Activated CD8-positive, alpha-beta memory T cell treated with anti-CD3 and anti-CD28 coated beads for 36 hours (primary cell): ENCODE measurements around the gene FGR. TPM values are rescaled to one million over a fixed set of nuclear protein-coding genes. Genes with fewer than 3 reads are reported as not detected.

Experiments used
- CTCF ChIA-PET: fragments of 350-600 bp; sonication (Branson Sonifier 250); formaldehyde crosslinking; loops from one replicate; lab custom pipeline; 2021; ENCODE audit warnings: antibody characterized with exemption; lab: Charles Lee
- POLR2A ChIA-PET: fragments of 350-600 bp; sonication (Branson Sonifier 250); formaldehyde crosslinking; loops from one replicate; lab custom pipeline; 2021; ENCODE audit warnings: antibody characterized with exemption; lab: Charles Lee
- total RNA-seq, 2 experiments: library from RNA; stranded (reverse); gene quantifications; one replicate each; pipeline ENCODE4 v1.2.3, GENCODE V29; 2021

The FGR gene
- total RNA-seq, 2 experiments from 2014 or later = 0.51 to 0.63 TPM

- POLR2A ChIA-PET = interaction anchor here (1.1 kb wide), 1 partner anchor 52 kb away, joined by 3 read pairs; no protein-coding TSS in a partner anchor
- CTCF ChIA-PET = interaction anchor here (1.5 to 8.9 kb wide), 3 partner anchors 29 to 58 kb away, joined by 3 to 106 read pairs (median 62); partner anchors contain the start of gene IFI6
These were observed 23.5 kb downstream of the FGR start for GRCh38 chr1:27611450-27611849.

- POLR2A ChIA-PET = interaction anchor here (3.1 kb wide), 1 partner anchor 53 kb away, joined by 25 read pairs; no protein-coding TSS in a partner anchor
These were observed 25.3 kb downstream of the FGR start for GRCh38 chr1:27609618-27610240.

GRCh38 chr1:27609210-27609555 lies 25.8 kb downstream of the FGR start:
- POLR2A ChIA-PET = interaction anchor here (0.7 to 3.1 kb wide), 2 partner anchors 54 to 454 kb away, joined by 6 to 25 read pairs; partner anchors contain the start of gene SLC9A1

More at GRCh38 chr1:27609618-27610240, 25.3 kb downstream of the FGR start:
- CTCF ChIA-PET = interaction anchor here (0.8 to 8.9 kb wide), 8 partner anchors 8 to 60 kb away, joined by 3 to 106 read pairs (median 4); partner anchors contain the start of gene IFI6

GRCh38 chr1:27607239-27607804 lies 27.7 kb downstream of the FGR start:
- ChIA-PET CTCF (interaction anchor here (0.6 to 8.9 kb wide), 30 partner anchors 9 to 307 kb away, joined by 3 to 106 read pairs (median 4); partner anchors contain the start of genes GPR3 and IFI6), POLR2A (interaction anchor here (3.1 kb wide), 1 partner anchor 55 kb away, joined by 25 read pairs; no protein-coding TSS in a partner anchor)

More at GRCh38 chr1:27609210-27609555, 25.8 kb downstream of the FGR start:
- CTCF ChIA-PET = interaction anchor here (0.5 to 8.9 kb wide), 13 partner anchors 9 to 252 kb away, joined by 3 to 106 read pairs (median 4); partner anchors contain the start of gene IFI6

- POLR2A ChIA-PET = interaction anchor here (3.1 kb wide), 1 partner anchor 56 kb away, joined by 25 read pairs; no protein-coding TSS in a partner anchor
- CTCF ChIA-PET = interaction anchor here (0.6 to 8.9 kb wide), 32 partner anchors 8 to 307 kb away, joined by 3 to 106 read pairs (median 4); partner anchors contain the start of genes GPR3 and IFI6
These were observed 28.2 kb downstream of the FGR start for GRCh38 chr1:27606708-27607238.

- ChIA-PET CTCF (interaction anchor here (0.5 to 8.9 kb wide), 41 partner anchors 8 to 310 kb away, joined by 3 to 106 read pairs (median 4); partner anchors contain the start of genes GPR3 and IFI6), POLR2A (interaction anchor here (3.1 kb wide), 1 partner anchor 57 kb away, joined by 25 read pairs; no protein-coding TSS in a partner anchor)
These were observed 28.9 kb downstream of the FGR start for GRCh38 chr1:27605796-27606707.

GRCh38 chr1:27605300-27605766 lies 29.7 kb downstream of the FGR start:
- ChIA-PET CTCF (interaction anchor here (0.5 to 8.7 kb wide), 20 partner anchors 10 to 309 kb away, joined by 3 to 62 read pairs (median 4); partner anchors contain the start of genes GPR3 and IFI6), POLR2A (interaction anchor here (1.8 kb wide), 1 partner anchor 49 kb away, joined by 7 read pairs; no protein-coding TSS in a partner anchor)

- CTCF ChIA-PET = interaction anchor here (0.6 to 8.7 kb wide), 23 partner anchors 9 to 306 kb away, joined by 3 to 62 read pairs (median 3); partner anchors contain the start of gene IFI6
These were observed 30.2 kb downstream of the FGR start for GRCh38 chr1:27604579-27605299.

GRCh38 chr1:27603681-27604578 lies 31.1 kb downstream of the FGR start, which contains the start of gene AHDC1:
AHDC1 (minus strand) TSS chr1:27604144; CDS start chr1:27552115, 52,029 bp downstream.
- CTCF ChIA-PET = interaction anchor here (0.6 to 8.7 kb wide), 16 partner anchors 9 to 303 kb away, joined by 3 to 62 read pairs (median 4); partner anchors contain the start of gene IFI6
- POLR2A ChIA-PET = interaction anchor here (0.6 to 1.8 kb wide), 6 partner anchors 37 to 114 kb away, joined by 3 to 7 read pairs (median 3); no protein-coding TSS in a partner anchor

More at GRCh38 chr1:27604579-27605299, 30.2 kb downstream of the FGR start:
- POLR2A ChIA-PET = interaction anchor here (0.6 to 1.8 kb wide), 6 partner anchors 38 to 114 kb away, joined by 3 to 7 read pairs (median 3); no protein-coding TSS in a partner anchor

- CTCF ChIA-PET = interaction anchor here (1.1 to 8.7 kb wide), 6 partner anchors 31 to 302 kb away, joined by 3 to 62 read pairs (median 5); partner anchors contain the start of gene IFI6
- POLR2A ChIA-PET = interaction anchor here (0.6 to 1.5 kb wide), 3 partner anchors 10 to 60 kb away, joined by 3 to 6 read pairs (median 3); no protein-coding TSS in a partner anchor
These were observed 31.7 kb downstream of the FGR start for GRCh38 chr1:27603309-27603680.

GRCh38 chr1:27602462-27603308 lies 32.3 kb downstream of the FGR start:
- ChIA-PET POLR2A (interaction anchor here (0.6 to 1.0 kb wide), 2 partner anchors 10 to 61 kb away, joined by 3 read pairs; no protein-coding TSS in a partner anchor), CTCF (interaction anchor here (0.9 to 6.4 kb wide), 8 partner anchors 23 to 211 kb away, joined by 3 to 38 read pairs (median 4); partner anchors contain the start of gene STX12)

- POLR2A ChIA-PET = no interaction called here
- CTCF ChIA-PET = interaction anchor here (0.9 to 6.4 kb wide), 9 partner anchors 23 to 210 kb away, joined by 3 to 38 read pairs (median 4); partner anchors contain the start of gene STX12
These were observed 33.1 kb downstream of the FGR start for GRCh38 chr1:27601771-27602461.

GRCh38 chr1:27601321-27601770 lies 33.6 kb downstream of the FGR start:
- CTCF ChIA-PET = interaction anchor here (1.2 to 6.4 kb wide), 7 partner anchors 22 to 207 kb away, joined by 3 to 38 read pairs (median 4); no protein-coding TSS in a partner anchor
- POLR2A ChIA-PET = no interaction called here
